ENCODE data around the gene PXYLP1.

DNA sequence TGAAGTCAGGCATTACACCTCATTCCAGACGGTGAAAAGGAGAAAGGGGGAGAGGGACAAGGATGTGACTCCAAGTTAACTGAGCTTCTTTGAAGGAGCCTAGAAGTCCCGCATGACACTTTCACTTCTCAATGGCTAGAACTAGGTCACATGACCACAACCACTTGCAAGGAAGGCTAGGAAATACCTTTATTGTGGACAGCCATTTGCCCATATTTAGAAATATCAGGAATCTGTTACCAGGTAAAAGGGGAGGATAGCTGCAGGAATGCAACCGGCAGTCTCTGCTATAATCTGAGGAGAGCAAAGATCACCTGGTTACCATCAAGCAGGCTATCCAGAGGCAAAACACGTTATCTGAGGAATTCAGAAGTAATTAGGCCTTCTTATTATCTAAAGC lies 28.9 kb upstream of the PXYLP1 start:
- TF ChIP-seq, protein P1, sequence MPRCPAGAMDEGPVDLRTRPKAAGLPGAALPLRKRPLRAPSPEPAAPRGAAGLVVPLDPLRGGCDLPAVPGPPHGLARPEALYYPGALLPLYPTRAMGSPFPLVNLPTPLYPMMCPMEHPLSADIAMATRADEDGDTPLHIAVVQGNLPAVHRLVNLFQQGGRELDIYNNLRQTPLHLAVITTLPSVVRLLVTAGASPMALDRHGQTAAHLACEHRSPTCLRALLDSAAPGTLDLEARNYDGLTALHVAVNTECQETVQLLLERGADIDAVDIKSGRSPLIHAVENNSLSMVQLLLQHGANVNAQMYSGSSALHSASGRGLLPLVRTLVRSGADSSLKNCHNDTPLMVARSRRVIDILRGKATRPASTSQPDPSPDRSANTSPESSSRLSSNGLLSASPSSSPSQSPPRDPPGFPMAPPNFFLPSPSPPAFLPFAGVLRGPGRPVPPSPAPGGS (IDR thresholded peaks at IDR 0.05; ENCODE audit: borderline replicate concordance, insufficient read depth, low read depth, low read length, poor library complexity, severe bottlenecking), result no peak
- TF ChIP-seq, protein P2, sequence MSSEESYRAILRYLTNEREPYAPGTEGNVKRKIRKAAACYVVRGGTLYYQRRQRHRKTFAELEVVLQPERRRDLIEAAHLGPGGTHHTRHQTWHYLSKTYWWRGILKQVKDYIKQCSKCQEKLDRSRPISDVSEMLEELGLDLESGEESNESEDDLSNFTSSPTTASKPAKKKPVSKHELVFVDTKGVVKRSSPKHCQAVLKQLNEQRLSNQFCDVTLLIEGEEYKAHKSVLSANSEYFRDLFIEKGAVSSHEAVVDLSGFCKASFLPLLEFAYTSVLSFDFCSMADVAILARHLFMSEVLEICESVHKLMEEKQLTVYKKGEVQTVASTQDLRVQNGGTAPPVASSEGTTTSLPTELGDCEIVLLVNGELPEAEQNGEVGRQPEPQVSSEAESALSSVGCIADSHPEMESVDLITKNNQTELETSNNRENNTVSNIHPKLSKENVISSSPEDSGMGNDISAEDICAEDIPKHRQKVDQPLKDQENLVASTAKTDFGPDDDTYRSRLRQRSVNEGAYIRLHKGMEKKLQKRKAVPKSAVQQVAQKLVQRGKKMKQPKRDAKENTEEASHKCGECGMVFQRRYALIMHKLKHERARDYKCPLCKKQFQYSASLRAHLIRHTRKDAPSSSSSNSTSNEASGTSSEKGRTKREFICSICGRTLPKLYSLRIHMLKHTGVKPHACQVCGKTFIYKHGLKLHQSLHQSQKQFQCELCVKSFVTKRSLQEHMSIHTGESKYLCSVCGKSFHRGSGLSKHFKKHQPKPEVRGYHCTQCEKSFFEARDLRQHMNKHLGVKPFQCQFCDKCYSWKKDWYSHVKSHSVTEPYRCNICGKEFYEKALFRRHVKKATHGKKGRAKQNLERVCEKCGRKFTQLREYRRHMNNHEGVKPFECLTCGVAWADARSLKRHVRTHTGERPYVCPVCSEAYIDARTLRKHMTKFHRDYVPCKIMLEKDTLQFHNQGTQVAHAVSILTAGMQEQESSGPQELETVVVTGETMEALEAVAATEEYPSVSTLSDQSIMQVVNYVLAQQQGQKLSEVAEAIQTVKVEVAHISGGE (CRISPR knock-in tag; IDR thresholded peaks at IDR 0.05), result no peak
- TF ChIP-seq, protein P3, sequence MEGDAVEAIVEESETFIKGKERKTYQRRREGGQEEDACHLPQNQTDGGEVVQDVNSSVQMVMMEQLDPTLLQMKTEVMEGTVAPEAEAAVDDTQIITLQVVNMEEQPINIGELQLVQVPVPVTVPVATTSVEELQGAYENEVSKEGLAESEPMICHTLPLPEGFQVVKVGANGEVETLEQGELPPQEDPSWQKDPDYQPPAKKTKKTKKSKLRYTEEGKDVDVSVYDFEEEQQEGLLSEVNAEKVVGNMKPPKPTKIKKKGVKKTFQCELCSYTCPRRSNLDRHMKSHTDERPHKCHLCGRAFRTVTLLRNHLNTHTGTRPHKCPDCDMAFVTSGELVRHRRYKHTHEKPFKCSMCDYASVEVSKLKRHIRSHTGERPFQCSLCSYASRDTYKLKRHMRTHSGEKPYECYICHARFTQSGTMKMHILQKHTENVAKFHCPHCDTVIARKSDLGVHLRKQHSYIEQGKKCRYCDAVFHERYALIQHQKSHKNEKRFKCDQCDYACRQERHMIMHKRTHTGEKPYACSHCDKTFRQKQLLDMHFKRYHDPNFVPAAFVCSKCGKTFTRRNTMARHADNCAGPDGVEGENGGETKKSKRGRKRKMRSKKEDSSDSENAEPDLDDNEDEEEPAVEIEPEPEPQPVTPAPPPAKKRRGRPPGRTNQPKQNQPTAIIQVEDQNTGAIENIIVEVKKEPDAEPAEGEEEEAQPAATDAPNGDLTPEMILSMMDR (IDR thresholded peaks at IDR 0.05 in 2 of 3, conservative IDR thresholded peaks at IDR 0.05 in 1 of 3; ENCODE audit: control insufficient read depth in 2 of 3, extremely low read depth in 1 of 3, insufficient read depth in 1 of 3, low read depth in 3 of 3, low read length in 3 of 3), result no peak
- no peak for TF ChIP-seq MYC (IDR thresholded peaks at IDR 0.05; ENCODE audit: insufficient read depth, insufficient read length, insufficient replicate concordance, low read length, severe bottlenecking)

Measured in GM12878 (cell line).